ENCODE results near the gene PGAP3.

DNA sequence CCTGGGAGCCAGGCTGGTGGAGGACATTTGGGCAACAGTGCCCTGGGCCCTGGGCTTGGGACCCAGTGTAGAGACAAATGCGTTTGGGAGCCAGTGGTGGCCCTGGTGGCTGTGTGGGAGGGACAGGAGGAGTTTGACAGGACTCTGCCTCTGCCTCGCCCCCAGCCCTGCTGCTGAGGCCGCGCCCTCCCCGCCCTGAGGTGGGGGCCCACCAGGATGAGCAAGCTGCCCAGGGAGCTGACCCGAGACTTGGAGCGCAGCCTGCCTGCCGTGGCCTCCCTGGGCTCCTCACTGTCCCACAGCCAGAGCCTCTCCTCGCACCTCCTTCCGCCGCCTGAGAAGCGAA lies 34.6 kb downstream of the PGAP3 start:
- TF ChIP-seq POLR2AphosphoS5 (IDR thresholded peaks at IDR 0.05; ENCODE audit: borderline replicate concordance, low read depth, low read length) = no peak
- no peak for TF ChIP-seq EZH2 (IDR thresholded peaks at IDR 0.05)

Measured in SK-N-MC (cell line).